Measurements from ENCODE around the gene CCL8. TPM values are rescaled to one million over a fixed set of nuclear protein-coding genes. Genes with fewer than 3 reads are reported as not detected.

The CCL8 gene
- total RNA-seq, 2 experiments from 2014 or later, result not detected

DNA sequence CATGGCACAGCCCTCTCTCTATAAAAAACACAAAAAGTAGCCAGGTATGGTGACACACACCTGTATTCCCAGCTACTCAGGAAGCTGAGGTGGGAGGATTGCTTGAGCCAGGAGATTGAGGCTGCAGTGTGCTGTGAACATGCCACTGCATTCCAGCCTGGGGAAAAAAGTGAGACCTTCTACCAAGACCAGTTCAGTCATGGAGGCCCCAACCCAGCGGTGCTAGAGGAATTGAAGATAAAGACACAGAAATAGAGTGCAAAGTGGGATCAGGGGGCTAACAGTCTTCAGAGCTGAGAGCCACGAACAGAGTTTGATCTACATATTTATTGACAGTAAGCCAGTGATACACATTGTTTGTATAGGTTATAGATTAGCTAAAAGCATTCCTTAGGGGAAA lies 15.6 kb upstream of the CCL8 start:
- H3K27me3 Mint-ChIP-seq, result peaks cover 15% of the 10 kb centered on the region
- CTCF ChIA-PET, result interaction anchor here (1.3 kb wide), 1 partner anchor 58 kb away, joined by 3 read pairs; no protein-coding TSS in a partner anchor
- no peaks in the 10 kb centered on the region for H3K4me1 Mint-ChIP-seq (ENCODE audit: low read depth)
- no peaks in the 10 kb centered on the region for H3K36me3 Mint-ChIP-seq (ENCODE audit: low read depth)
- H3K4me3 Mint-ChIP-seq, result no peak overlapping the region
- no peak overlapping the region for H3K27ac Mint-ChIP-seq
- POLR2A ChIA-PET, result no interaction called here
- DNase-seq (no peak), ATAC-seq (no peak)
- H3K9me3 Mint-ChIP-seq, result no peaks in the 10 kb centered on the region
- intact Hi-C loops (cut with micrococcal nuclease), result no loop called here
- TF ChIP-seq, protein P1, sequence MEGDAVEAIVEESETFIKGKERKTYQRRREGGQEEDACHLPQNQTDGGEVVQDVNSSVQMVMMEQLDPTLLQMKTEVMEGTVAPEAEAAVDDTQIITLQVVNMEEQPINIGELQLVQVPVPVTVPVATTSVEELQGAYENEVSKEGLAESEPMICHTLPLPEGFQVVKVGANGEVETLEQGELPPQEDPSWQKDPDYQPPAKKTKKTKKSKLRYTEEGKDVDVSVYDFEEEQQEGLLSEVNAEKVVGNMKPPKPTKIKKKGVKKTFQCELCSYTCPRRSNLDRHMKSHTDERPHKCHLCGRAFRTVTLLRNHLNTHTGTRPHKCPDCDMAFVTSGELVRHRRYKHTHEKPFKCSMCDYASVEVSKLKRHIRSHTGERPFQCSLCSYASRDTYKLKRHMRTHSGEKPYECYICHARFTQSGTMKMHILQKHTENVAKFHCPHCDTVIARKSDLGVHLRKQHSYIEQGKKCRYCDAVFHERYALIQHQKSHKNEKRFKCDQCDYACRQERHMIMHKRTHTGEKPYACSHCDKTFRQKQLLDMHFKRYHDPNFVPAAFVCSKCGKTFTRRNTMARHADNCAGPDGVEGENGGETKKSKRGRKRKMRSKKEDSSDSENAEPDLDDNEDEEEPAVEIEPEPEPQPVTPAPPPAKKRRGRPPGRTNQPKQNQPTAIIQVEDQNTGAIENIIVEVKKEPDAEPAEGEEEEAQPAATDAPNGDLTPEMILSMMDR (IDR thresholded peaks at IDR 0.05), result no peak

- ChIA-PET POLR2A (no interaction called here), CTCF (interaction anchor here (1.3 kb wide), 1 partner anchor 56 kb away, joined by 3 read pairs; no protein-coding TSS in a partner anchor)
- intact Hi-C loops (cut with micrococcal nuclease), result no loop called here
- Mint-ChIP-seq H3K27ac (no peak overlapping the region), H3K9me3 (no peaks in the 10 kb centered on the region), H3K4me3 (no peak overlapping the region), H3K27me3 (peaks cover 6% of the 10 kb centered on the region), H3K4me1 (ENCODE audit: low read depth) (no peaks in the 10 kb centered on the region), H3K36me3 (ENCODE audit: low read depth) (no peaks in the 10 kb centered on the region)
- no peak for DNase-seq
- no peak for ATAC-seq
- TF ChIP-seq, protein P1 (IDR thresholded peaks at IDR 0.05), result no peak
These were observed 14.2 kb upstream of the CCL8 start for GRCh38 chr17:34305061-34305460.

DNA sequence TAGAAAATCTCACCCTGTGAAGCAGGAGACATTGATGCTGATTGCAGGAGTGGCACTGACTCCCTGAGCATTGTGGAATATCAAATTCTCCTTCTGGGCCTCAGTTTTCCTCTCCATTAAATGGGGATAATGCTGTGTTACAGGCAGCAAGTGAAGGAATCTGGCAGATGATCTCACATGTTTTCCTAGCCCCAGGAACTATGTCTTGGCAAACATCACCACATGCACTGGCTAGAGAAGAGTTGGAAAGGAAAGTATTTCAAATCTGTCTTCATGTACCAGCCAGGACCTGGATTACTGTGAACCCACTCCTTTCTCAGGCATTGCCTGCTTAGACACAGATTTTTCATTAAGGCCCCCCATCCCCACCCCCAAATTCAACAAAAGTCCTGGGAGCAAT lies 13.6 kb upstream of the CCL8 start:
- H3K36me3 Mint-ChIP-seq (ENCODE audit: low read depth), result no peaks in the 10 kb centered on the region
- intact Hi-C loops (cut with micrococcal nuclease), result no loop called here
- TF ChIP-seq, protein P1 (IDR thresholded peaks at IDR 0.05), result no peak

GRCh38 chr17:34306466-34306865 lies 12.8 kb upstream of the CCL8 start:
- no peak for ATAC-seq
- Mint-ChIP-seq H3K27me3 (peaks cover 6% of the 10 kb centered on the region), H3K4me1 (ENCODE audit: low read depth) (no peaks in the 10 kb centered on the region), H3K4me3 (no peak overlapping the region), H3K9me3 (no peaks in the 10 kb centered on the region), H3K36me3 (ENCODE audit: low read depth) (no peaks in the 10 kb centered on the region), H3K27ac (no peak overlapping the region)
- intact Hi-C loops (cut with micrococcal nuclease), result no loop called here
- TF ChIP-seq, protein P1 (IDR thresholded peaks at IDR 0.05), result no peak
- POLR2A ChIA-PET, result no interaction called here
- no peak for DNase-seq
- CTCF ChIA-PET, result interaction anchor here (1.1 kb wide), 1 partner anchor 106 kb away, joined by 3 read pairs; no protein-coding TSS in a partner anchor

More for the DNA sequence above, 13.6 kb upstream of the CCL8 start:
- ChIA-PET POLR2A (no interaction called here), CTCF (interaction anchor here (1.1 kb wide), 1 partner anchor 105 kb away, joined by 3 read pairs; no protein-coding TSS in a partner anchor)
- H3K4me1 Mint-ChIP-seq (ENCODE audit: low read depth), result no peaks in the 10 kb centered on the region
- no peak overlapping the region for H3K27ac Mint-ChIP-seq
- H3K9me3 Mint-ChIP-seq, result no peaks in the 10 kb centered on the region
- H3K4me3 Mint-ChIP-seq, result no peak overlapping the region
- H3K27me3 Mint-ChIP-seq, result peaks cover 6% of the 10 kb centered on the region
- DNase-seq (no peak), ATAC-seq (no peak)

GRCh38 chr17:34307110-34307509 lies 12.1 kb upstream of the CCL8 start:
- POLR2A ChIA-PET, result no interaction called here
- CTCF ChIA-PET, result no interaction called here

More at GRCh38 chr17:34307110-34307509, 12.1 kb upstream of the CCL8 start:
- intact Hi-C loops (cut with micrococcal nuclease), result no loop called here
- Mint-ChIP-seq H3K27me3 (peaks cover 3% of the 10 kb centered on the region), H3K9me3 (no peaks in the 10 kb centered on the region), H3K4me3 (no peak overlapping the region), H3K27ac (no peak overlapping the region), H3K4me1 (ENCODE audit: low read depth) (no peaks in the 10 kb centered on the region), H3K36me3 (ENCODE audit: low read depth) (no peaks in the 10 kb centered on the region)
- no peak for DNase-seq
- no peak for ATAC-seq
- TF ChIP-seq, protein P1 (IDR thresholded peaks at IDR 0.05), result no peak
